GM12891 (cell line): Measurements from ENCODE around the gene FOXP4.

ENCODE experiments used
- PAX5 ChIP-seq: IDR thresholded peaks from 2 replicates; pipeline ENCODE4 v1.6.1; 2011; ENCODE audit warnings: low read length, moderate library complexity, mild to moderate bottlenecking; ENCODE audit not compliant: insufficient read depth, severe bottlenecking
- POLR2A ChIP-seq: IDR thresholded peaks from 2 replicates; pipeline ENCODE4 v1.6.1; 2011; ENCODE audit warnings: low read depth, low read length, control low read depth

- TF ChIP-seq POLR2A (no peak), PAX5 (no peak)
These were observed 56.9 kb downstream of the FOXP4 start for GRCh38 chr6:41602864-41603608.
